ENCODE data around the gene TRIM7. TPM values are rescaled to one million over a fixed set of nuclear protein-coding genes. Genes with fewer than 3 reads are reported as not detected.
"Not testable (repeated sequence)": the region's sequence is repeated elsewhere in the genome, so short reads cannot be mapped to it uniquely, and the experiment has no call there.

The TRIM7 gene
- total RNA-seq, 1 donor from 2014 or later, result 36.9 TPM

- ATAC-seq, result peak; percentile 3
Observed at GRCh38 chr5:181233088-181233800, 28.2 kb upstream of the TRIM7 start.

- no peak for ATAC-seq
Observed at GRCh38 chr5:181232593-181232992, 27.6 kb upstream of the TRIM7 start.

GRCh38 chr5:181231432-181231831 is 26.4 kb upstream of the TRIM7 start:
- ATAC-seq, result no peak

GRCh38 chr5:181230551-181230950 is 25.6 kb upstream of the TRIM7 start:
- no peak for ATAC-seq

GRCh38 chr5:181229996-181230395 is 25.0 kb upstream of the TRIM7 start:
- ATAC-seq, result no peak

GRCh38 chr5:181224390-181225229 is 19.6 kb upstream of the TRIM7 start:
- no peak for ATAC-seq

- ATAC-seq, result peak; percentile 1
Observed at GRCh38 chr5:181223729-181224389, 18.9 kb upstream of the TRIM7 start.

GRCh38 chr5:181223058-181223728 is 18.2 kb upstream of the TRIM7 start, which contains the start of gene TRIM41:
TRIM41 (plus strand) TSS chr5:181223281; CDS start chr5:181224000, 719 bp downstream.
- ATAC-seq, result peak; percentile 80

- ATAC-seq, result peak; percentile 2
Observed at GRCh38 chr5:181222630-181223057, 17.6 kb upstream of the TRIM7 start.

GRCh38 chr5:181221792-181222629 is 17.0 kb upstream of the TRIM7 start:
- ATAC-seq, result peak; percentile 44

- no peak for ATAC-seq
Observed at GRCh38 chr5:181221105-181221791, 16.3 kb upstream of the TRIM7 start.

- no peak for ATAC-seq
Observed at GRCh38 chr5:181220178-181220515, 15.2 kb upstream of the TRIM7 start.

GRCh38 chr5:181219262-181220177 is 14.5 kb upstream of the TRIM7 start:
- no peak for ATAC-seq

GRCh38 chr5:181218795-181219124 is 13.8 kb upstream of the TRIM7 start:
- no peak for ATAC-seq

- peak; percentile 17 for ATAC-seq
Observed at GRCh38 chr5:181217803-181218062, 12.7 kb upstream of the TRIM7 start.

GRCh38 chr5:181217111-181217802 is 12.3 kb upstream of the TRIM7 start:
- ATAC-seq, result peak; percentile 18

- ATAC-seq, result no peak
Observed at GRCh38 chr5:181215997-181216989, 11.3 kb upstream of the TRIM7 start.

- not testable (repeated sequence) for ATAC-seq
Observed at GRCh38 chr5:181214249-181214648, 9.3 kb upstream of the TRIM7 start.
